ES-I3 (cell line): ENCODE measurements around the gene NOSIP.

Source experiments
- H3K36me3 ChIP-seq: 2 replicates; pipeline ENCODE4 v1.6.1; 2013; ENCODE audit warnings: mild to moderate bottlenecking, low read length, control low read depth, moderate library complexity; ENCODE audit not compliant: insufficient read depth
- H3K4me1 ChIP-seq: 2 replicates; pipeline ENCODE4 v1.6.1; 2013; ENCODE audit warnings: mild to moderate bottlenecking, control low read depth, low read length; ENCODE audit not compliant: insufficient read depth
- H3K9ac ChIP-seq: 2 replicates; pipeline ENCODE4 v1.6.1; 2013; ENCODE audit warnings: low read depth, mild to moderate bottlenecking, low read length, moderate library complexity
- H3K9me3 ChIP-seq: 2 replicates; pipeline ENCODE4 v1.6.1; 2013; ENCODE audit warnings: mild to moderate bottlenecking, low read length, moderate library complexity; ENCODE audit not compliant: control insufficient read depth, insufficient read depth

Gene NOSIP

GRCh38 chr19:49507803-49508494 lies 72.4 kb downstream of the NOSIP start:
- no peaks in the 10 kb centered on the region for H3K36me3 ChIP-seq
- no peak overlapping the region for H3K9ac ChIP-seq
- H3K4me1 ChIP-seq: peaks cover 5% of the 10 kb centered on the region; the same call in 1 of the 2 replicates
- no peaks in the 10 kb centered on the region for H3K9me3 ChIP-seq

GRCh38 chr19:49506575-49507105 lies 73.7 kb downstream of the NOSIP start:
- Histone ChIP-seq H3K36me3 (no peaks in the 10 kb centered on the region), H3K4me1 (peaks cover 4% of the 10 kb centered on the region; the same call in 1 of the 2 replicates), H3K9me3 (no peaks in the 10 kb centered on the region), H3K9ac (peak overlapping the region; percentile 44; the same call in 1 of the 2 replicates)
